ENCODE measurements around the gene RNU2-63P.

DNA sequence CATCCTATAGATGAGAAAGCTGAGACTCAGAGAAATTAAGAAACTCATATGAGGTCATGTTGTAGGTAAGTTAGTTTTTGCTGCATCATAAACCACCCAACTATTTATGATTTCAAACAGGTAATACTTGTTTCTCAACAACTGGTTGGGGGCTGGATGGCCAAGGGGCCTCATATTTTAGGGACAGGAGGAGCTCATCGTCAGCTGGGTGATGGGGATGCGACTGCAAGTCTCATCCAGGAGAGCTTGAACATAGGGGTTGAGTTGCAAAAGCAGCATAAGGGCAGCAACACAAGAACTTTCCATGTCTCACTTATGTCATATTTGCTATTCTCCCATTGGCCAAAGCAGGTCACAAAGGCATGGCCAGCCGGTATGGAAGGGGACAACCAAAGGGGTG lies 3.6 kb upstream of the RNU2-63P start:
- TF ChIP-seq, protein P1, sequence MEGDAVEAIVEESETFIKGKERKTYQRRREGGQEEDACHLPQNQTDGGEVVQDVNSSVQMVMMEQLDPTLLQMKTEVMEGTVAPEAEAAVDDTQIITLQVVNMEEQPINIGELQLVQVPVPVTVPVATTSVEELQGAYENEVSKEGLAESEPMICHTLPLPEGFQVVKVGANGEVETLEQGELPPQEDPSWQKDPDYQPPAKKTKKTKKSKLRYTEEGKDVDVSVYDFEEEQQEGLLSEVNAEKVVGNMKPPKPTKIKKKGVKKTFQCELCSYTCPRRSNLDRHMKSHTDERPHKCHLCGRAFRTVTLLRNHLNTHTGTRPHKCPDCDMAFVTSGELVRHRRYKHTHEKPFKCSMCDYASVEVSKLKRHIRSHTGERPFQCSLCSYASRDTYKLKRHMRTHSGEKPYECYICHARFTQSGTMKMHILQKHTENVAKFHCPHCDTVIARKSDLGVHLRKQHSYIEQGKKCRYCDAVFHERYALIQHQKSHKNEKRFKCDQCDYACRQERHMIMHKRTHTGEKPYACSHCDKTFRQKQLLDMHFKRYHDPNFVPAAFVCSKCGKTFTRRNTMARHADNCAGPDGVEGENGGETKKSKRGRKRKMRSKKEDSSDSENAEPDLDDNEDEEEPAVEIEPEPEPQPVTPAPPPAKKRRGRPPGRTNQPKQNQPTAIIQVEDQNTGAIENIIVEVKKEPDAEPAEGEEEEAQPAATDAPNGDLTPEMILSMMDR (IDR thresholded peaks at IDR 0.05) = no peak
- no peak for TF ChIP-seq TAF1 (IDR thresholded peaks at IDR 0.05; ENCODE audit: borderline replicate concordance, low read depth, low read length)
- no peak for TF ChIP-seq RFX5 (IDR thresholded peaks at IDR 0.05; ENCODE audit: low read length)
- no peak for TF ChIP-seq TCF12 (IDR thresholded peaks at IDR 0.05)
- TF ChIP-seq ELF1 (IDR thresholded peaks at IDR 0.05) = no peak
- TF ChIP-seq FOXM1 (IDR thresholded peaks at IDR 0.05; ENCODE audit: low read depth) = no peak
- TF ChIP-seq, protein P2, sequence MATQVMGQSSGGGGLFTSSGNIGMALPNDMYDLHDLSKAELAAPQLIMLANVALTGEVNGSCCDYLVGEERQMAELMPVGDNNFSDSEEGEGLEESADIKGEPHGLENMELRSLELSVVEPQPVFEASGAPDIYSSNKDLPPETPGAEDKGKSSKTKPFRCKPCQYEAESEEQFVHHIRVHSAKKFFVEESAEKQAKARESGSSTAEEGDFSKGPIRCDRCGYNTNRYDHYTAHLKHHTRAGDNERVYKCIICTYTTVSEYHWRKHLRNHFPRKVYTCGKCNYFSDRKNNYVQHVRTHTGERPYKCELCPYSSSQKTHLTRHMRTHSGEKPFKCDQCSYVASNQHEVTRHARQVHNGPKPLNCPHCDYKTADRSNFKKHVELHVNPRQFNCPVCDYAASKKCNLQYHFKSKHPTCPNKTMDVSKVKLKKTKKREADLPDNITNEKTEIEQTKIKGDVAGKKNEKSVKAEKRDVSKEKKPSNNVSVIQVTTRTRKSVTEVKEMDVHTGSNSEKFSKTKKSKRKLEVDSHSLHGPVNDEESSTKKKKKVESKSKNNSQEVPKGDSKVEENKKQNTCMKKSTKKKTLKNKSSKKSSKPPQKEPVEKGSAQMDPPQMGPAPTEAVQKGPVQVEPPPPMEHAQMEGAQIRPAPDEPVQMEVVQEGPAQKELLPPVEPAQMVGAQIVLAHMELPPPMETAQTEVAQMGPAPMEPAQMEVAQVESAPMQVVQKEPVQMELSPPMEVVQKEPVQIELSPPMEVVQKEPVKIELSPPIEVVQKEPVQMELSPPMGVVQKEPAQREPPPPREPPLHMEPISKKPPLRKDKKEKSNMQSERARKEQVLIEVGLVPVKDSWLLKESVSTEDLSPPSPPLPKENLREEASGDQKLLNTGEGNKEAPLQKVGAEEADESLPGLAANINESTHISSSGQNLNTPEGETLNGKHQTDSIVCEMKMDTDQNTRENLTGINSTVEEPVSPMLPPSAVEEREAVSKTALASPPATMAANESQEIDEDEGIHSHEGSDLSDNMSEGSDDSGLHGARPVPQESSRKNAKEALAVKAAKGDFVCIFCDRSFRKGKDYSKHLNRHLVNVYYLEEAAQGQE (IDR thresholded peaks at IDR 0.05; ENCODE audit: low read depth, low read length) = no peak
- TF ChIP-seq, protein P3, sequence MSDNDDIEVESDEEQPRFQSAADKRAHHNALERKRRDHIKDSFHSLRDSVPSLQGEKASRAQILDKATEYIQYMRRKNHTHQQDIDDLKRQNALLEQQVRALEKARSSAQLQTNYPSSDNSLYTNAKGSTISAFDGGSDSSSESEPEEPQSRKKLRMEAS (IDR thresholded peaks at IDR 0.05; ENCODE audit: low read depth) = no peak
- TF ChIP-seq RAD21 (IDR thresholded peaks at IDR 0.05; ENCODE audit: low read length) = no peak
- TF ChIP-seq, protein P4, sequence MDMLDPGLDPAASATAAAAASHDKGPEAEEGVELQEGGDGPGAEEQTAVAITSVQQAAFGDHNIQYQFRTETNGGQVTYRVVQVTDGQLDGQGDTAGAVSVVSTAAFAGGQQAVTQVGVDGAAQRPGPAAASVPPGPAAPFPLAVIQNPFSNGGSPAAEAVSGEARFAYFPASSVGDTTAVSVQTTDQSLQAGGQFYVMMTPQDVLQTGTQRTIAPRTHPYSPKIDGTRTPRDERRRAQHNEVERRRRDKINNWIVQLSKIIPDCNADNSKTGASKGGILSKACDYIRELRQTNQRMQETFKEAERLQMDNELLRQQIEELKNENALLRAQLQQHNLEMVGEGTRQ (IDR thresholded peaks at IDR 0.05; ENCODE audit: borderline replicate concordance, low read depth, low read length) = no peak
- no peak for TF ChIP-seq MEF2A (IDR thresholded peaks at IDR 0.05; ENCODE audit: borderline replicate concordance, low read depth)
- no peak for TF ChIP-seq JUND (IDR thresholded peaks at IDR 0.05)
- no peak for TF ChIP-seq NFIC (IDR thresholded peaks at IDR 0.05; ENCODE audit: borderline replicate concordance)
- no peak for TF ChIP-seq POLR2AphosphoS5 (IDR thresholded peaks at IDR 0.05; ENCODE audit: low read depth, low read length)

Data from SK-N-SH (cell line).